ENCODE measurements around the gene TMPRSS11E. TPM values are rescaled to one million over a fixed set of nuclear protein-coding genes. Genes with fewer than 3 reads are reported as not detected.
"Not testable (repeated sequence)": the region's sequence is repeated elsewhere in the genome, so short reads cannot be mapped to it uniquely, and the experiment has no call there.

Gene TMPRSS11E
- total RNA-seq, 1 experiment from 2014 or later, result not detected

DNA sequence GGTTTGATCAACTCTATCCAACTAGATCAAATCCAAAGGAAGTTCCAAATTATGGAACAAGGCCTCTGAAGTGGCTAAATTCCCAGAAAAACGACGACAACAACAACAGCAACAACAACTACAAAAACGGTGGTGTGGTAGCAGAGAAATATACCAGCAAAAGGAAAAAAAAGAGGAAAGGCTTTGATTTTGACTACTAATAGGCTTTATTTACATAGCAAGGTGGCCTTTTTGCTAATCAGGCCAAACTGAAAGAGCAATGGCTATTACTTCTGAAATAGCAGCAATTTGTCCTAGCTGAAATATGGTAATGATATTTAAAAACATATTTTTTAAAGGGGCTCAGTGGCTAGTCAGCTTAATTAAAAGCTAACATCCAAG, 40.8 kb upstream of the TMPRSS11E start:
- Mint-ChIP-seq H3K4me1 (ENCODE audit: insufficient read depth, unreplicated experiment) (peaks cover 1% of the 10 kb centered on the region), H3K9me3 (ENCODE audit: unreplicated experiment) (no peaks in the 10 kb centered on the region), H3K4me3 (ENCODE audit: unreplicated experiment) (no peak overlapping the region), H3K27me3 (ENCODE audit: insufficient read depth, unreplicated experiment) (no peaks in the 10 kb centered on the region), H3K36me3 (ENCODE audit: insufficient read depth, unreplicated experiment) (peaks cover 7% of the 10 kb centered on the region), H3K27ac (ENCODE audit: low read depth, unreplicated experiment) (no peak overlapping the region)
- ChIA-PET CTCF (no interaction called here), POLR2A (no interaction called here)
- BruUV-seq (replicated peaks), result no TSS peak
- TF ChIP-seq, protein P1, sequence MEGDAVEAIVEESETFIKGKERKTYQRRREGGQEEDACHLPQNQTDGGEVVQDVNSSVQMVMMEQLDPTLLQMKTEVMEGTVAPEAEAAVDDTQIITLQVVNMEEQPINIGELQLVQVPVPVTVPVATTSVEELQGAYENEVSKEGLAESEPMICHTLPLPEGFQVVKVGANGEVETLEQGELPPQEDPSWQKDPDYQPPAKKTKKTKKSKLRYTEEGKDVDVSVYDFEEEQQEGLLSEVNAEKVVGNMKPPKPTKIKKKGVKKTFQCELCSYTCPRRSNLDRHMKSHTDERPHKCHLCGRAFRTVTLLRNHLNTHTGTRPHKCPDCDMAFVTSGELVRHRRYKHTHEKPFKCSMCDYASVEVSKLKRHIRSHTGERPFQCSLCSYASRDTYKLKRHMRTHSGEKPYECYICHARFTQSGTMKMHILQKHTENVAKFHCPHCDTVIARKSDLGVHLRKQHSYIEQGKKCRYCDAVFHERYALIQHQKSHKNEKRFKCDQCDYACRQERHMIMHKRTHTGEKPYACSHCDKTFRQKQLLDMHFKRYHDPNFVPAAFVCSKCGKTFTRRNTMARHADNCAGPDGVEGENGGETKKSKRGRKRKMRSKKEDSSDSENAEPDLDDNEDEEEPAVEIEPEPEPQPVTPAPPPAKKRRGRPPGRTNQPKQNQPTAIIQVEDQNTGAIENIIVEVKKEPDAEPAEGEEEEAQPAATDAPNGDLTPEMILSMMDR (IDR thresholded peaks at IDR 0.05; ENCODE audit: unreplicated experiment), result no peak
- DNase-seq (ENCODE audit: unreplicated experiment), result no peak
- intact Hi-C loops (cut with micrococcal nuclease), result no loop called here

DNA sequence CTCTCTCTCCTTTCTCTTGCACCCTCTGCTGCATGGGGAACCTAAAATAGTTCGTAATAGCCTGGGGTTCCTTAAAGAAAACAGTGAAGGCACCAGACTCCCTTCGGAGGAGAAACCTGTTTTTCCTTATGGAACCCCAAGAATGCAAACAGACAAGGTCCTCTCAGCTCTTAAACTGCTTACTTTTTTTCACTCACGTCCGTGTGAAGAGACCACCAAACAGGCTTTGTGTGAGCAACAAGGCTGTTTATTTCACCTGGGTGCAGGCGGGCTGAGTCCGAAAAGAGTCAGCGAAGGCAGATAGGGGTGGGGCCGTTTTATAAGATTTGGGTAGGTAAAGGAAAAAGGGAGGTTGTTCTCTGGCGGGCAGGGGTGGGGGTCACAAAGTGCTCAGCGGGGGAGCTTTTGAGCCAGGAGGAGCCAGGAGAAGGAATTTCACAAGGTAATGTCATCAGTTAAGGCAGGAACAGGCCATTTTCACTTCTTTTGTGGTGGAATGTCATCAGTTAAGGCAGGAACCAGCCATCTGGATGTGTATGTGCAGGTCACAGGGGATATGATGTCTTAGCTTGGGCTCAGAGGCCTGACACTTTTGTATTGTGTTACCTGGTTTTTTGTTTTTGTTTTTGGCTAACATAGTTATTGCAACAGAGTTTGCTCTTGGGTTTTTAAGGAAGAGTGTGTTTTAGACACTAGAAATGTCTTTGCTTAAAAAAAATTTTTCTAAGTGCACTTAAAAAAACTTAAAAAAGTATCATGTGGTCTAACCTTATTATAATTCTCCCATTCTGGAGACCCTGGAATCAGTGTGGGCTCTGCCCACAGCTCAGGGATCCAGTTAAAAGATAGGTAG, 40.0 kb upstream of the TMPRSS11E start:
- POLR2A ChIA-PET, result interaction anchor here (0.7 kb wide), 1 partner anchor 62 kb away, joined by 3 read pairs; no protein-coding TSS in a partner anchor
- H3K4me1 Mint-ChIP-seq (ENCODE audit: insufficient read depth, unreplicated experiment); DNase-seq (ENCODE audit: unreplicated experiment); BruUV-seq (replicated peaks); H3K27ac Mint-ChIP-seq (ENCODE audit: low read depth, unreplicated experiment); H3K4me3 Mint-ChIP-seq (ENCODE audit: unreplicated experiment); H3K36me3 Mint-ChIP-seq (ENCODE audit: insufficient read depth, unreplicated experiment); H3K9me3 Mint-ChIP-seq (ENCODE audit: unreplicated experiment); H3K27me3 Mint-ChIP-seq (ENCODE audit: insufficient read depth, unreplicated experiment); intact Hi-C loops (cut with micrococcal nuclease): not testable (repeated sequence)
- CTCF ChIA-PET, result interaction anchor here (0.7 kb wide), 1 partner anchor 345 kb away, joined by 3 read pairs; no protein-coding TSS in a partner anchor

DNA sequence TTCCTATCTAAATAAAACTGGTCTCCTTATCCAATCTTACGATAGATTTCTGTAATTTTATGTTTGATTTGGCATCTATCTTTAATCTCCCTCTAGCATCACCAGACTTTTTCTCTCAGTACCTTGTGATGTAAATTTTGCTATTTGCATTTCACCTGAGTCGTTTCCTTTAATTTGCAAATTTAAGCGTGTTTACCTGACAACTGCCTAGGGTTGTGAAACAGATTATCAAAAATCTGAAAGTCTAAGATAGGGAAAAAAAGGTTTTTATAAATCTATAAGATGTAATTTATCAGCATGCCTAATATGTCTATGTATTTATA, 39.4 kb upstream of the TMPRSS11E start:
- peaks cover 5% of the 10 kb centered on the region for H3K4me1 Mint-ChIP-seq (ENCODE audit: insufficient read depth, unreplicated experiment)
- H3K36me3 Mint-ChIP-seq (ENCODE audit: insufficient read depth, unreplicated experiment), result peaks cover 7% of the 10 kb centered on the region
- ChIA-PET CTCF (interaction anchor here (0.7 to 1.1 kb wide), 2 partner anchors 37 to 346 kb away, joined by 3 read pairs; no protein-coding TSS in a partner anchor), POLR2A (interaction anchor here (0.7 kb wide), 1 partner anchor 61 kb away, joined by 3 read pairs; no protein-coding TSS in a partner anchor)
- intact Hi-C loops (cut with micrococcal nuclease), result no loop called here
- no peaks in the 10 kb centered on the region for H3K9me3 Mint-ChIP-seq (ENCODE audit: unreplicated experiment)
- TF ChIP-seq, protein P1 (IDR thresholded peaks at IDR 0.05; ENCODE audit: unreplicated experiment), result no peak
- no TSS peak for BruUV-seq (replicated peaks)
- no peak overlapping the region for H3K4me3 Mint-ChIP-seq (ENCODE audit: unreplicated experiment)
- H3K27me3 Mint-ChIP-seq (ENCODE audit: insufficient read depth, unreplicated experiment), result no peaks in the 10 kb centered on the region
- H3K27ac Mint-ChIP-seq (ENCODE audit: low read depth, unreplicated experiment), result no peak overlapping the region
- DNase-seq (ENCODE audit: unreplicated experiment), result no peak

DNA sequence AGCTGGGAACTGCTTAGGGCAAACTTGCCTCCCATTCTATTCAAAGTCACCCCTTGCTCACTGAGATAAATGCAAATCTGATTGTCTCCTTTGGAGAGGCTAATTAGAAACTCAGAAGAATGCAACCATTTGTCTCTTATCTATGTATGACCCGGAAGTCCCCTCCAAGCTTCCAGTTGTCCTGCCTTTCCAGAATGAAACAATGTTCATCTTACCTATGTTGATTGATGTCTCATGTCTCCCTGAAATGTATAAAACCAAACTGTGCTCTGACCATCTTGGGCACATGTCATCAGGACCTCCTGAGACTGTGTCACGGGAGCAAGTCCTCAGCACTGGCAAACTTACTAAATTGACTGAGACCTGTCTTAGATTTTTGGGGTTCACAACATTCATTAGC, 37.1 kb upstream of the TMPRSS11E start:
- intact Hi-C loops (cut with micrococcal nuclease), result no loop called here
- Mint-ChIP-seq H3K4me1 (ENCODE audit: insufficient read depth, unreplicated experiment) (peaks cover 5% of the 10 kb centered on the region), H3K4me3 (ENCODE audit: unreplicated experiment) (no peak overlapping the region), H3K27ac (ENCODE audit: low read depth, unreplicated experiment) (no peak overlapping the region), H3K9me3 (ENCODE audit: unreplicated experiment) (no peaks in the 10 kb centered on the region), H3K36me3 (ENCODE audit: insufficient read depth, unreplicated experiment) (peaks cover 7% of the 10 kb centered on the region), H3K27me3 (ENCODE audit: insufficient read depth, unreplicated experiment) (no peaks in the 10 kb centered on the region)
- ChIA-PET POLR2A (interaction anchor here (0.7 kb wide), 1 partner anchor 88 kb away, joined by 3 read pairs; no protein-coding TSS in a partner anchor), CTCF (interaction anchor here (1.0 kb wide), 1 partner anchor 34 kb away, joined by 4 read pairs; no protein-coding TSS in a partner anchor)
- TF ChIP-seq, protein P1 (IDR thresholded peaks at IDR 0.05; ENCODE audit: unreplicated experiment), result no peak
- BruUV-seq (replicated peaks), result no TSS peak
- DNase-seq (ENCODE audit: unreplicated experiment), result no peak
